Thymus (tissue), 11 donors: Measurements from ENCODE around the gene DENND6A. TPM values are rescaled to one million over a fixed set of nuclear protein-coding genes. Genes with fewer than 3 reads are reported as not detected.
A peak's percentile ranks its signal among the peaks of the same experiment; 100 is the strongest.

Experiments used
- DNase-seq, 9 donors: peaks; one replicate each; pipeline ENCODE4 v3.0.0-alpha.2; 2013; ENCODE audit warnings: low spot score in 9 of 9, low read depth in 6 of 9, missing footprints in 1 of 9
- H3K27ac ChIP-seq, 2 donors: one replicate each; pipeline ENCODE4 v1.5.1; 2013; ENCODE audit warnings: control low read depth in 1 of 2, low read depth in 1 of 2, low read length in 1 of 2, mild to moderate bottlenecking in 1 of 2, moderate library complexity in 1 of 2
- H3K27me3 ChIP-seq, 2 donors: one replicate each; pipeline ENCODE4 v1.5.1; 2013; ENCODE audit warnings: low read length in 1 of 2; ENCODE audit not compliant: control insufficient read depth in 2 of 2, insufficient read depth in 1 of 2
- H3K36me3 ChIP-seq, 2 donors: one replicate each; pipeline ENCODE4 v1.5.1; 2013; ENCODE audit warnings: low read length in 1 of 2, mild to moderate bottlenecking in 1 of 2, moderate library complexity in 1 of 2; ENCODE audit not compliant: control insufficient read depth in 2 of 2, insufficient read depth in 2 of 2
- H3K4me1 ChIP-seq, 2 donors: one replicate each; pipeline ENCODE4 v1.5.1; 2013; ENCODE audit warnings: low read length in 2 of 2; ENCODE audit not compliant: control insufficient read depth in 2 of 2, insufficient read depth in 2 of 2
- H3K4me3 ChIP-seq, 2 donors: one replicate each; pipeline ENCODE4 v1.5.1; 2013; ENCODE audit warnings: low read length in 2 of 2, control low read depth in 1 of 2, mild to moderate bottlenecking in 1 of 2
- H3K9me3 ChIP-seq, 2 donors: one replicate each; pipeline ENCODE4 v1.5.1; 2013; ENCODE audit warnings: low read length in 1 of 2, mild to moderate bottlenecking in 1 of 2; ENCODE audit not compliant: control insufficient read depth in 2 of 2, insufficient read depth in 1 of 2
- WGBS: extraction: QIAGEN DNeasy Blood & Tissue Kit; methylation state at CpG from one replicate; pipeline ENCODE4 v1.1.7; 2013; 5-methylcytosine and 5-hydroxymethylcytosine counted together
- polyA plus RNA-seq: library from polyadenylated mRNA; stranded (reverse); fragments of 200-250 nt; gene quantifications from one replicate; pipeline ENCODE4 v1.2.3, GENCODE V29; 2013
- total RNA-seq: library from RNA; stranded (reverse); fragments of 120-200 nt; gene quantifications from one replicate; pipeline ENCODE4 v1.2.4, GENCODE V29; 2013
- donor health status: healthy.

DENND6A gene
- total and polyA plus RNA-seq, 2 donors, result 17.4 to 23.3 TPM

- WGBS, result 83% methylated on average over 6 of the region's 6 CpGs
- H3K27me3 ChIP-seq, result no peaks in the 10 kb centered on the region
- no peak overlapping the region for H3K4me3 ChIP-seq
- H3K9me3 ChIP-seq, result no peaks in the 10 kb centered on the region
- H3K36me3 ChIP-seq, result peaks cover 3 to 23% of the 10 kb centered on the region in 2 donors
- no peak for DNase-seq
- no peak overlapping the region for H3K27ac ChIP-seq
- H3K4me1 ChIP-seq, result no peaks in the 10 kb centered on the region
Measured at GRCh38 chr3:57586778-57587177, 106.1 kb downstream of the DENND6A start.

- Histone ChIP-seq H3K9me3 (no peaks in the 10 kb centered on the region), H3K36me3 (peaks cover 3 to 39% of the 10 kb centered on the region in 2 donors), H3K27ac (no peak overlapping the region), H3K4me1 (no peaks in the 10 kb centered on the region), H3K27me3 (no peaks in the 10 kb centered on the region), H3K4me3 (no peak overlapping the region)
- WGBS, result 99% methylated on average over 2 of the region's 2 CpGs
- no peak for DNase-seq
Measured at GRCh38 chr3:57583544-57583943, 109.3 kb downstream of the DENND6A start.

- Histone ChIP-seq H3K27ac (no peak overlapping the region), H3K4me1 (no peaks in the 10 kb centered on the region), H3K27me3 (no peaks in the 10 kb centered on the region), H3K9me3 (no peaks in the 10 kb centered on the region), H3K4me3 (no peak overlapping the region), H3K36me3 (peaks cover 13 to 47% of the 10 kb centered on the region in 2 donors)
- 92% methylated on average over 7 of the region's 7 CpGs for WGBS
- DNase-seq, result peak in 2 of 9 donors; percentile 9 to 12
Measured at GRCh38 chr3:57582474-57583168, 110.3 kb downstream of the DENND6A start.

- H3K27ac ChIP-seq, result no peak overlapping the region
- no peaks in the 10 kb centered on the region for H3K27me3 ChIP-seq
- no peaks in the 10 kb centered on the region for H3K9me3 ChIP-seq
- no peak overlapping the region for H3K4me3 ChIP-seq
- H3K4me1 ChIP-seq, result no peaks in the 10 kb centered on the region
- no peak for DNase-seq
- peaks cover 24 to 65% of the 10 kb centered on the region in 2 donors for H3K36me3 ChIP-seq
- 98% methylated on average over 9 of the region's 9 CpGs for WGBS
Measured at GRCh38 chr3:57577801-57578200, 115.1 kb downstream of the DENND6A start.

GRCh38 chr3:57575966-57576626 lies 116.8 kb downstream of the DENND6A start:
- Histone ChIP-seq H3K27me3 (no peaks in the 10 kb centered on the region), H3K4me1 (no peaks in the 10 kb centered on the region), H3K36me3 (peaks cover 25 to 66% of the 10 kb centered on the region in 2 donors), H3K27ac (no peak overlapping the region), H3K9me3 (no peaks in the 10 kb centered on the region), H3K4me3 (no peak overlapping the region)
- DNase-seq, result no peak
- WGBS, result 97% methylated on average over 3 of the region's 3 CpGs

Other genes with a start within 250 kb of the DENND6A start
- gene DNAH12, start 148.7 kb downstream of the DENND6A start, total RNA-seq, result 0.14 TPM
- gene DNAH12, start 148.7 kb downstream of the DENND6A start, polyA plus RNA-seq, result 1.2 TPM
- gene PDE12, start 136.8 kb downstream of the DENND6A start, total RNA-seq, result 9.5 TPM
- 5.7 TPM for gene PDE12, start 136.8 kb downstream of the DENND6A start, polyA plus RNA-seq
- 43.4 TPM for gene ARF4, start 95.7 kb downstream of the DENND6A start, total RNA-seq
- gene ARF4, start 95.7 kb downstream of the DENND6A start, polyA plus RNA-seq, result 152 TPM
- 25.8 TPM for gene SLMAP, start 63.2 kb upstream of the DENND6A start, total RNA-seq
- gene SLMAP, start 63.2 kb upstream of the DENND6A start, polyA plus RNA-seq, result 36.3 TPM